SJSA1 (cell line): ENCODE data around the gene CENPP. TPM values are rescaled to one million over a fixed set of nuclear protein-coding genes. Genes with fewer than 3 reads are reported as not detected.

Experiments
- DNase-seq, 2 experiments: peaks; one replicate each; pipeline ENCODE4 v3.0.0-alpha.2; 2015 to 2020; ENCODE audit warnings: low spot score in 2 of 2, low read depth in 1 of 2
- H3K27ac ChIP-seq: fragments of 250-450 bp; sonication (Bioruptor Pico); 2 replicates; pipeline ENCODE4 v1.5.1; 2020; ENCODE audit warnings: mild to moderate bottlenecking, moderate library complexity
- H3K27me3 ChIP-seq: fragments of 250-450 bp; sonication (Bioruptor Pico); replicated peaks from 2 replicates; pipeline ENCODE4 v1.5.1; 2020; ENCODE audit warnings: mild to moderate bottlenecking, moderate library complexity
- H3K36me3 ChIP-seq: fragments of 250-450 bp; sonication (Bioruptor Pico); 2 replicates; pipeline ENCODE4 v1.5.1; 2020; ENCODE audit warnings: mild to moderate bottlenecking
- H3K4me1 ChIP-seq: fragments of 250-450 bp; sonication (Bioruptor Pico); replicated peaks from 2 replicates; pipeline ENCODE4 v1.6.1; 2021; ENCODE audit warnings: mild to moderate bottlenecking
- H3K4me3 ChIP-seq: fragments of 250-450 bp; sonication (Bioruptor Pico); 2 replicates; pipeline ENCODE4 v1.5.1; 2020; ENCODE audit warnings: mild to moderate bottlenecking
- H3K9me3 ChIP-seq: fragments of 250-450 bp; sonication (Bioruptor Pico); replicated peaks from 2 replicates; pipeline ENCODE4 v1.5.1; 2020; ENCODE audit warnings: mild to moderate bottlenecking
- total RNA-seq: library from RNA; depleted of rRNA; stranded (reverse); fragments of >200 nt; shearing (Covaris generic); gene quantifications from 2 replicates; pipeline ENCODE4 v1.2.3, GENCODE V29; 2014

Gene CENPP
- total RNA-seq, 1 experiment from 2014 or later: 11.0 TPM

- Histone ChIP-seq H3K9me3 (no peaks in the 10 kb centered on the region), H3K27me3 (no peaks in the 10 kb centered on the region), H3K36me3 (no peaks in the 10 kb centered on the region), H3K27ac (no peak overlapping the region), H3K4me1 (peaks cover 16% of the 10 kb centered on the region), H3K4me3 (no peak overlapping the region)
- no peak for DNase-seq
These were observed 142.5 kb downstream of the CENPP start for GRCh38 chr9:92468206-92468605.

- no peak for DNase-seq
- Histone ChIP-seq H3K4me1 (no peaks in the 10 kb centered on the region; the same call in none of the 2 replicates), H3K4me3 (no peak overlapping the region), H3K9me3 (no peaks in the 10 kb centered on the region), H3K27ac (no peak overlapping the region), H3K36me3 (no peaks in the 10 kb centered on the region), H3K27me3 (no peaks in the 10 kb centered on the region)
These were observed 148.8 kb downstream of the CENPP start for GRCh38 chr9:92474587-92474986.

DNA sequence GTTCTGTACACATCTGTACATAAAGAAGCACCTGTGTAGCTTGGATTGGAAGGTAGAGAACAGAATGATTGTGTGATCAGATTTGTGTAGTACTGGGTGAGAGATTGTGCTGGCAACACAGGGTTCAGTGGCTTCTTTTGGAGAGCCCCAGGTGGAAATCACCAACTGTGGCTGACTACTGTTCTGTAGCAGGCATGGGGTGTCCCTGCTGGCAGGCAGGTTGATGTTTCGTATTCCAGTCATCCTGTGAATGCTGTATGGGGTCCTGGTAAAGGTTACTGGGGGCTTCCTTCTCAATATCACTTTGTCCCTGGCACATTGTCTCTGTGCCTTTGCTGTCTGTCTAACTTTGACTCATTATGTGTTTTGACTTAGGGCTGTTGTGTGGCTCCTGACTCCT is 151.2 kb downstream of the CENPP start:
- H3K27me3 ChIP-seq: no peaks in the 10 kb centered on the region
- peaks cover 19% of the 10 kb centered on the region for H3K4me1 ChIP-seq
- H3K4me3 ChIP-seq: no peak overlapping the region
- no peak for DNase-seq
- no peaks in the 10 kb centered on the region for H3K36me3 ChIP-seq
- H3K27ac ChIP-seq: no peak overlapping the region
- H3K9me3 ChIP-seq: no peaks in the 10 kb centered on the region

GRCh38 chr9:92478783-92479182 is 153.0 kb downstream of the CENPP start:
- Histone ChIP-seq H3K4me3 (no peak overlapping the region), H3K36me3 (no peaks in the 10 kb centered on the region), H3K27me3 (no peaks in the 10 kb centered on the region), H3K4me1 (peaks cover 24% of the 10 kb centered on the region), H3K9me3 (no peaks in the 10 kb centered on the region), H3K27ac (no peak overlapping the region)
- no peak for DNase-seq

- H3K4me3 ChIP-seq: no peak overlapping the region
- peaks cover 30% of the 10 kb centered on the region for H3K4me1 ChIP-seq
- no peaks in the 10 kb centered on the region for H3K36me3 ChIP-seq
- no peak for DNase-seq
- H3K27ac ChIP-seq: no peak overlapping the region
- H3K27me3 ChIP-seq: no peaks in the 10 kb centered on the region
- no peaks in the 10 kb centered on the region for H3K9me3 ChIP-seq
These were observed 153.6 kb downstream of the CENPP start for GRCh38 chr9:92479346-92479745.

DNA sequence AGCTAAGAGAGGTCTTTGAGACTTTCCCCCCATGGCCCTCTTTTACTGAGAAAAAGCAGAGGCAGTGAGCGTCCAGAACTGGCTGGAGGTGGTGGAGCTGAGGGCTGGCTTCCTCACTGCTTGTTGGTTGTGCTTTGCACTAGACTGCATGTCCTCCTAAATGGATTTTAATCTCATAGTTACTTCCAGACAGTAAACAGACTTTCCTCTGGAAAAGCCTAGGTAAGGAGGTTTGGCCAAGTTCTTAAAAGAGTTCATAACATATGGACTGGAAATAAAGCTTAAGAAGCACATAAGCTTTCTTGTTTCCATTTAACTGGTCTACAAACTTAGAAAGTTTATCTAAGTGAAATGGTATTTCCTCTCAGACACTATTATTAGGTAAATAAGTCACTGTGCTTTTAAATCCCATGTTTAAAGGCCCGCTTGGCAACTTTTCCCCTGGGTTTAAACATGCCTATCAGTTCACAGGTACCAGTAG is 154.6 kb downstream of the CENPP start:
- no peaks in the 10 kb centered on the region for H3K36me3 ChIP-seq
- DNase-seq: peak in 1 of 2 experiments; percentile 28
- no peaks in the 10 kb centered on the region for H3K27me3 ChIP-seq
- 0 out of 2 replicates have a peak overlapping the region, but pooled peaks have one; percentile 43 for H3K27ac ChIP-seq
- no peaks in the 10 kb centered on the region for H3K9me3 ChIP-seq
- H3K4me1 ChIP-seq: peaks cover 31% of the 10 kb centered on the region
- no peak overlapping the region for H3K4me3 ChIP-seq

GRCh38 chr9:92480986-92481633 is 155.4 kb downstream of the CENPP start:
- Histone ChIP-seq H3K36me3 (no peaks in the 10 kb centered on the region), H3K27me3 (no peaks in the 10 kb centered on the region), H3K4me3 (no peak overlapping the region), H3K27ac (peak overlapping the region; percentile 43), H3K9me3 (no peaks in the 10 kb centered on the region), H3K4me1 (peaks cover 31% of the 10 kb centered on the region)
- peak in 1 of 2 experiments; percentile 39 for DNase-seq

GRCh38 chr9:92482329-92482728 is 156.6 kb downstream of the CENPP start, which contains the start of gene ASPN:
Gene ASPN, minus strand, starts transcription at chr9:92482506.
- peaks cover 31% of the 10 kb centered on the region for H3K4me1 ChIP-seq
- DNase-seq: no peak
- H3K36me3 ChIP-seq: no peaks in the 10 kb centered on the region
- H3K27me3 ChIP-seq: no peaks in the 10 kb centered on the region
- peak within 1 kb of the TSS; percentile 43 for H3K27ac ChIP-seq
- H3K9me3 ChIP-seq: no peaks in the 10 kb centered on the region
- no peak within 1 kb of the TSS for H3K4me3 ChIP-seq

- H3K27ac ChIP-seq: no peak overlapping the region
- peaks cover 31% of the 10 kb centered on the region for H3K4me1 ChIP-seq
These were observed 157.1 kb downstream of the CENPP start for GRCh38 chr9:92482805-92483204.

GRCh38 chr9:92483627-92484545 is 158.1 kb downstream of the CENPP start:
- peak in 1 of 2 experiments; percentile 21 for DNase-seq
- Histone ChIP-seq H3K4me1 (peaks cover 33% of the 10 kb centered on the region), H3K36me3 (no peaks in the 10 kb centered on the region), H3K27ac (no peak overlapping the region; the same call in 1 of the 2 replicates), H3K27me3 (no peaks in the 10 kb centered on the region), H3K4me3 (no peak overlapping the region), H3K9me3 (no peaks in the 10 kb centered on the region)

More at GRCh38 chr9:92482805-92483204, 157.1 kb downstream of the CENPP start:
- Histone ChIP-seq H3K4me3 (no peak overlapping the region), H3K27me3 (no peaks in the 10 kb centered on the region), H3K36me3 (no peaks in the 10 kb centered on the region), H3K9me3 (no peaks in the 10 kb centered on the region)
- DNase-seq: no peak

DNA sequence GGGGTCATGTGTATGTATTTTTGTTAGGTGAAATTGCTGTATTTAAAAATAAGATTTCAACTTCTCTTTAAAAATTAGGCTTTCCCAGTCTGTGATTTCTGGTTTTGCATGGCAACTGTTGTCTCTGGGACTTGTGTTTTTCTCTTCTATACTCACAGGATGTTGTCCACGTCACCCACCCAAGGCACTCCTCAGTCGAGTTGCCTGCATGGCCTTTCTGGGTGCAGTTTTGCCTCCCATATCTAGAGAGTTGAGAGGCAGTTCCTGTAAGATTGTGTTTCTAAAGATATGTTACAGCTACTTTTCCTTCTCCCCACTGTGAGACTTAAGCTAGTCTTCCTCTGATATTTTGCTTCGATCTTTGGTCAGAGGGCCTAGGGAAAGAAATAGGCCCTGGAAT is 158.8 kb downstream of the CENPP start:
- no peaks in the 10 kb centered on the region for H3K27me3 ChIP-seq
- no peaks in the 10 kb centered on the region for H3K9me3 ChIP-seq
- H3K27ac ChIP-seq: no peak overlapping the region
- H3K4me3 ChIP-seq: no peak overlapping the region
- no peak for DNase-seq
- peaks cover 37% of the 10 kb centered on the region for H3K4me1 ChIP-seq
- no peaks in the 10 kb centered on the region for H3K36me3 ChIP-seq

GRCh38 chr9:92486371-92486770 is 160.6 kb downstream of the CENPP start:
- peaks cover 20% of the 10 kb centered on the region for H3K4me1 ChIP-seq

GRCh38 chr9:92488681-92489550 is 163.2 kb downstream of the CENPP start:
- Histone ChIP-seq H3K4me1 (peaks cover 12% of the 10 kb centered on the region), H3K36me3 (no peaks in the 10 kb centered on the region), H3K27ac (no peak overlapping the region), H3K27me3 (no peaks in the 10 kb centered on the region), H3K9me3 (no peaks in the 10 kb centered on the region), H3K4me3 (no peak overlapping the region)
- DNase-seq: no peak

More at GRCh38 chr9:92486371-92486770, 160.6 kb downstream of the CENPP start:
- no peaks in the 10 kb centered on the region for H3K9me3 ChIP-seq
- no peaks in the 10 kb centered on the region for H3K27me3 ChIP-seq
- H3K27ac ChIP-seq: no peak overlapping the region
- no peak for DNase-seq
- no peaks in the 10 kb centered on the region for H3K36me3 ChIP-seq
- no peak overlapping the region for H3K4me3 ChIP-seq
